GM12801 (cell line): ENCODE results near the gene CLIC4.

Experiments
- CTCF ChIP-seq: IDR thresholded peaks from one replicate; pipeline ENCODE4 v1.5.1; 2011; ENCODE audit warnings: control low read depth; ENCODE audit not compliant: insufficient read length; ENCODE audit errors: extremely low read depth

CLIC4 gene

GRCh38 chr1:24749252-24749651, 4.0 kb downstream of the CLIC4 start:
- no peak for TF ChIP-seq CTCF

GRCh38 chr1:24749886-24750285, 4.6 kb downstream of the CLIC4 start:
- no peak for TF ChIP-seq CTCF

GRCh38 chr1:24751833-24752232, 6.6 kb downstream of the CLIC4 start:
- no peak for TF ChIP-seq CTCF

- TF ChIP-seq CTCF, result no peak
Measured at GRCh38 chr1:24752305-24752704, 7.1 kb downstream of the CLIC4 start.

GRCh38 chr1:24754229-24754628, 9.0 kb downstream of the CLIC4 start:
- TF ChIP-seq CTCF, result no peak

GRCh38 chr1:24756395-24756794, 11.1 kb downstream of the CLIC4 start:
- TF ChIP-seq CTCF, result no peak

GRCh38 chr1:24759492-24759891, 14.2 kb downstream of the CLIC4 start:
- TF ChIP-seq CTCF, result no peak

- no peak for TF ChIP-seq CTCF
Measured at GRCh38 chr1:24761582-24761981, 16.3 kb downstream of the CLIC4 start.
